ENCODE measurements around the gene SIRT5.

The SIRT5 gene

GRCh38 chr6:13590574-13591153 lies 16.3 kb downstream of the SIRT5 start:
- H3K14ac ChIP-seq (ENCODE audit: low read length): no peak overlapping the region
- no peak overlapping the region for H4K91ac ChIP-seq (ENCODE audit: low read depth, low read length, poor library complexity)
- peaks cover 10 to 58% of the 10 kb centered on the region in 2 donors for H3K36me3 ChIP-seq (replicated peaks in 1 of 2; ENCODE audit: control insufficient read depth in 2 of 2, insufficient read depth in 2 of 2, low read length in 2 of 2)
- no peak for DNase-seq (ENCODE audit: low spot score)
- no peaks in the 10 kb centered on the region for H3K9me3 ChIP-seq (replicated peaks in 1 of 2; ENCODE audit: control insufficient read depth in 2 of 2, insufficient read depth in 1 of 2, low read depth in 1 of 2, low read length in 2 of 2)
- H2AFZ ChIP-seq (ENCODE audit: low read length): no peak overlapping the region
- no peak overlapping the region for H2BK12ac ChIP-seq (ENCODE audit: low read length)
- H3K18ac ChIP-seq (ENCODE audit: low read length): no peak overlapping the region
- no peak overlapping the region for H2BK120ac ChIP-seq (ENCODE audit: low read depth, low read length)
- no peaks in the 10 kb centered on the region for H3K27me3 ChIP-seq (ENCODE audit: control insufficient read depth in 3 of 3, insufficient read depth in 3 of 3, low read depth in 1 of 3, low read length in 3 of 3)
- no peak overlapping the region for H3K4me3 ChIP-seq (ENCODE audit: low read length in 2 of 2)
- no peaks in the 10 kb centered on the region for H3K79me1 ChIP-seq (ENCODE audit: low read depth, low read length)
- H3K4me1 ChIP-seq (ENCODE audit: control insufficient read depth in 2 of 2, insufficient read depth in 1 of 2, low read depth in 1 of 2, low read length in 2 of 2): peaks cover 0 to 2% of the 10 kb centered on the region in 2 donors
- H2BK5ac ChIP-seq (ENCODE audit: low read length): no peak overlapping the region
- WGBS, 2 donors (ENCODE audit: extremely low coverage in 2 of 2, insufficient read length in 2 of 2, insufficient replicate concordance in 1 of 2): 100% methylated on average over 1 of the region's 1 CpG; no CpG with 5 or more reads in 1 of the 2 donors
- no peak overlapping the region for H2BK15ac ChIP-seq (ENCODE audit: low read length)
- H3K27ac ChIP-seq (replicated peaks; ENCODE audit: low read length): no peak overlapping the region
- no peak overlapping the region for H3K9ac ChIP-seq (ENCODE audit: low read depth, low read length, poor library complexity)
- H3K4ac ChIP-seq (ENCODE audit: low read length): no peak overlapping the region
- no peak overlapping the region for H3K4me2 ChIP-seq (ENCODE audit: insufficient read depth, low read length, poor library complexity, severe bottlenecking)
- H2AK5ac ChIP-seq (ENCODE audit: low read depth, low read length): no peak overlapping the region
- H3K23ac ChIP-seq (ENCODE audit: low read depth, low read length, poor library complexity): no peak overlapping the region
- no peak overlapping the region for H4K8ac ChIP-seq (ENCODE audit: low read depth, low read length)

- Histone ChIP-seq H4K8ac (ENCODE audit: low read depth, low read length) (no peak overlapping the region), H3K14ac (ENCODE audit: low read length) (no peak overlapping the region), H3K27ac (replicated peaks; ENCODE audit: low read length) (no peak overlapping the region), H2BK15ac (ENCODE audit: low read length) (no peak overlapping the region), H3K9ac (ENCODE audit: low read depth, low read length, poor library complexity) (no peak overlapping the region), H3K27me3 (ENCODE audit: control insufficient read depth in 3 of 3, insufficient read depth in 3 of 3, low read depth in 1 of 3, low read length in 3 of 3) (no peaks in the 10 kb centered on the region), H3K4me2 (ENCODE audit: insufficient read depth, low read length, poor library complexity, severe bottlenecking) (no peak overlapping the region), H2AK5ac (ENCODE audit: low read depth, low read length) (no peak overlapping the region), H3K23ac (ENCODE audit: low read depth, low read length, poor library complexity) (peak overlapping the region; percentile 21), H3K4me1 (ENCODE audit: control insufficient read depth in 2 of 2, insufficient read depth in 1 of 2, low read depth in 1 of 2, low read length in 2 of 2) (peaks cover 0 to 2% of the 10 kb centered on the region in 2 donors), H3K18ac (ENCODE audit: low read length) (no peak overlapping the region), H2BK120ac (ENCODE audit: low read depth, low read length) (no peak overlapping the region), H3K79me1 (ENCODE audit: low read depth, low read length) (no peaks in the 10 kb centered on the region), H4K91ac (ENCODE audit: low read depth, low read length, poor library complexity) (no peak overlapping the region), H3K9me3 (replicated peaks in 1 of 2; ENCODE audit: control insufficient read depth in 2 of 2, insufficient read depth in 1 of 2, low read depth in 1 of 2, low read length in 2 of 2) (no peaks in the 10 kb centered on the region), H3K4ac (ENCODE audit: low read length) (no peak overlapping the region), H3K4me3 (ENCODE audit: low read length in 2 of 2) (no peak overlapping the region), H2BK12ac (ENCODE audit: low read length) (no peak overlapping the region), H2BK5ac (ENCODE audit: low read length) (peak overlapping the region; percentile 30), H3K36me3 (replicated peaks in 1 of 2; ENCODE audit: control insufficient read depth in 2 of 2, insufficient read depth in 2 of 2, low read length in 2 of 2) (peaks cover 10 to 65% of the 10 kb centered on the region in 2 donors), H2AFZ (ENCODE audit: low read length) (no peak overlapping the region)
- no peak for DNase-seq (ENCODE audit: low spot score)
- no CpG with 5 or more reads among the region's 21 CpGs for WGBS, 2 donors (ENCODE audit: extremely low coverage in 2 of 2, insufficient read length in 2 of 2, insufficient replicate concordance in 1 of 2)
Measured at GRCh38 chr6:13591205-13591921, 17.0 kb downstream of the SIRT5 start.

- no CpG with 5 or more reads among the region's 6 CpGs for WGBS, 2 donors (ENCODE audit: extremely low coverage in 2 of 2, insufficient read length in 2 of 2, insufficient replicate concordance in 1 of 2)
- H3K27ac ChIP-seq (replicated peaks; ENCODE audit: low read length): no peak overlapping the region
Measured at GRCh38 chr6:13593103-13593502, 18.7 kb downstream of the SIRT5 start.

GRCh38 chr6:13593720-13594119 lies 19.3 kb downstream of the SIRT5 start:
- H3K9me3 ChIP-seq (replicated peaks in 1 of 2; ENCODE audit: control insufficient read depth in 2 of 2, insufficient read depth in 1 of 2, low read depth in 1 of 2, low read length in 2 of 2): no peaks in the 10 kb centered on the region
- H4K8ac ChIP-seq (ENCODE audit: low read depth, low read length): no peak overlapping the region
- no peak overlapping the region for H3K27ac ChIP-seq (replicated peaks; ENCODE audit: low read length)
- H3K4me3 ChIP-seq (ENCODE audit: low read length in 2 of 2): no peak overlapping the region
- H3K27me3 ChIP-seq (ENCODE audit: control insufficient read depth in 3 of 3, insufficient read depth in 3 of 3, low read depth in 1 of 3, low read length in 3 of 3): no peaks in the 10 kb centered on the region
- no peaks in the 10 kb centered on the region for H3K79me1 ChIP-seq (ENCODE audit: low read depth, low read length)
- no peak overlapping the region for H4K91ac ChIP-seq (ENCODE audit: low read depth, low read length, poor library complexity)
- peaks cover 4 to 63% of the 10 kb centered on the region in 2 donors for H3K36me3 ChIP-seq (replicated peaks in 1 of 2; ENCODE audit: control insufficient read depth in 2 of 2, insufficient read depth in 2 of 2, low read length in 2 of 2)
- no peak overlapping the region for H3K4ac ChIP-seq (ENCODE audit: low read length)
- H2AFZ ChIP-seq (ENCODE audit: low read length): no peak overlapping the region
- peaks cover 0 to 2% of the 10 kb centered on the region in 2 donors for H3K4me1 ChIP-seq (ENCODE audit: control insufficient read depth in 2 of 2, insufficient read depth in 1 of 2, low read depth in 1 of 2, low read length in 2 of 2)
- H2BK15ac ChIP-seq (ENCODE audit: low read length): no peak overlapping the region
- H3K23ac ChIP-seq (ENCODE audit: low read depth, low read length, poor library complexity): no peak overlapping the region
- no peak for DNase-seq (ENCODE audit: low spot score)
- H2BK5ac ChIP-seq (ENCODE audit: low read length): no peak overlapping the region
- no CpG with 5 or more reads among the region's 6 CpGs for WGBS, 2 donors (ENCODE audit: extremely low coverage in 2 of 2, insufficient read length in 2 of 2, insufficient replicate concordance in 1 of 2)
- no peak overlapping the region for H3K18ac ChIP-seq (ENCODE audit: low read length)
- no peak overlapping the region for H2AK5ac ChIP-seq (ENCODE audit: low read depth, low read length)
- H3K14ac ChIP-seq (ENCODE audit: low read length): no peak overlapping the region
- H2BK120ac ChIP-seq (ENCODE audit: low read depth, low read length): no peak overlapping the region
- no peak overlapping the region for H3K9ac ChIP-seq (ENCODE audit: low read depth, low read length, poor library complexity)
- no peak overlapping the region for H3K4me2 ChIP-seq (ENCODE audit: insufficient read depth, low read length, poor library complexity, severe bottlenecking)
- H2BK12ac ChIP-seq (ENCODE audit: low read length): no peak overlapping the region

More at GRCh38 chr6:13593103-13593502, 18.7 kb downstream of the SIRT5 start:
- Histone ChIP-seq H2BK5ac (ENCODE audit: low read length) (no peak overlapping the region), H3K4ac (ENCODE audit: low read length) (no peak overlapping the region), H3K9me3 (replicated peaks in 1 of 2; ENCODE audit: control insufficient read depth in 2 of 2, insufficient read depth in 1 of 2, low read depth in 1 of 2, low read length in 2 of 2) (no peaks in the 10 kb centered on the region), H3K14ac (ENCODE audit: low read length) (no peak overlapping the region), H2BK120ac (ENCODE audit: low read depth, low read length) (no peak overlapping the region), H3K4me1 (ENCODE audit: control insufficient read depth in 2 of 2, insufficient read depth in 1 of 2, low read depth in 1 of 2, low read length in 2 of 2) (peaks cover 0 to 2% of the 10 kb centered on the region in 2 donors), H4K8ac (ENCODE audit: low read depth, low read length) (no peak overlapping the region), H2BK12ac (ENCODE audit: low read length) (no peak overlapping the region), H3K4me3 (ENCODE audit: low read length in 2 of 2) (no peak overlapping the region), H3K9ac (ENCODE audit: low read depth, low read length, poor library complexity) (no peak overlapping the region), H3K27me3 (ENCODE audit: control insufficient read depth in 3 of 3, insufficient read depth in 3 of 3, low read depth in 1 of 3, low read length in 3 of 3) (no peaks in the 10 kb centered on the region), H2BK15ac (ENCODE audit: low read length) (no peak overlapping the region), H3K18ac (ENCODE audit: low read length) (no peak overlapping the region), H4K91ac (ENCODE audit: low read depth, low read length, poor library complexity) (no peak overlapping the region), H2AK5ac (ENCODE audit: low read depth, low read length) (no peak overlapping the region), H3K79me1 (ENCODE audit: low read depth, low read length) (no peaks in the 10 kb centered on the region), H3K4me2 (ENCODE audit: insufficient read depth, low read length, poor library complexity, severe bottlenecking) (no peak overlapping the region), H3K36me3 (replicated peaks in 1 of 2; ENCODE audit: control insufficient read depth in 2 of 2, insufficient read depth in 2 of 2, low read length in 2 of 2) (peaks cover 4 to 64% of the 10 kb centered on the region in 2 donors), H3K23ac (ENCODE audit: low read depth, low read length, poor library complexity) (no peak overlapping the region), H2AFZ (ENCODE audit: low read length) (no peak overlapping the region)
- no peak for DNase-seq (ENCODE audit: low spot score)
